Stromal cell of bone marrow (primary cell): Measurements from ENCODE around the gene SCUBE1.

Source experiments
- DNase-seq: peaks from one replicate; pipeline ENCODE4 v3.0.0-alpha.2; 2012; ENCODE audit warnings: low read depth

Gene SCUBE1

DNA sequence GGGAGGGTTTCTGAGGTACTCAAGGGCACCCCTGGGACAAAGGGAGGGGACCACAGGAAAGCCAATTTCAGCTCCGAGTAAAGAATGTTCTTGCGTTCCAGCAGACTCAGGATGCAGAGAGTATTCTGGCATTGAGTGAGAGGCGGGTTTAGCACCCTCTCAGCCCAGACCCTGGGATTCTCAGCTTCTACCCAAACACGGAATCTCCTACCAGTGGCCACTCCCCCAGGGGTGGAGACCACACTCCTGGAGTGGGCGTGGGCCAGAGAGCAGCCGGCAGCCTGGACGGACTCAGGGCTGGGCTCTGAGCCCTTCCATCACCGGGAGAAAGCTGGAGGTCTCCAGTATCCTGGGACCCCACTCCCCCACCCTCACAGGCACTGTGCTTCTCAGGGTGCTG is 130.1 kb downstream of the SCUBE1 start:
- no peak for DNase-seq

DNA sequence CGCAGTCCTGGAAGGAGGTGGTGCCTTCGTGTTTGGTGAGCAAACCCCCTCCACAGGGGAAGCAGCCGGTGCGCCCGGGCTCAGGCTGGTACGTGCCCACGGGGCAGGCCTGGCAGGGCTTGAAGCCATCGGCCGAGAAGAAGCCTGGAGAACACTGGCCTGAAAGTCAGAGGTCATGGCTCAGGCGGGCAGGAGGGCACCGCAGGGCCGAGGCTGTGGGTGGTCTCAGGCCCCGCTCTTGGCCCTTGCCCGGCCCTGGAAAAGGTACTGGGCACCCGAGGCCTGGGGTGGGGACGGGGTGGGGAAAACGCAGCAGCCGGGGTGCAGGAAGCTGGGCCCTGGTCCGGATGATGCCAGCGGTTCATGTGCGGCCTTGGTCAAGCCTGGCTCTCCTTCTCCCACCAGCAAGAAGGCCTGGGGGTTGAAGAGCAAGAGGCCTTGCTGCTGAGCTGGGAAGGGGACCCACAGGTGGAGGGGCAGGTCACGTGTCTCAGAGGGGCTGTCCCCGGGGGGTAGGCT is 130.7 kb downstream of the SCUBE1 start:
- DNase-seq = no peak

DNA sequence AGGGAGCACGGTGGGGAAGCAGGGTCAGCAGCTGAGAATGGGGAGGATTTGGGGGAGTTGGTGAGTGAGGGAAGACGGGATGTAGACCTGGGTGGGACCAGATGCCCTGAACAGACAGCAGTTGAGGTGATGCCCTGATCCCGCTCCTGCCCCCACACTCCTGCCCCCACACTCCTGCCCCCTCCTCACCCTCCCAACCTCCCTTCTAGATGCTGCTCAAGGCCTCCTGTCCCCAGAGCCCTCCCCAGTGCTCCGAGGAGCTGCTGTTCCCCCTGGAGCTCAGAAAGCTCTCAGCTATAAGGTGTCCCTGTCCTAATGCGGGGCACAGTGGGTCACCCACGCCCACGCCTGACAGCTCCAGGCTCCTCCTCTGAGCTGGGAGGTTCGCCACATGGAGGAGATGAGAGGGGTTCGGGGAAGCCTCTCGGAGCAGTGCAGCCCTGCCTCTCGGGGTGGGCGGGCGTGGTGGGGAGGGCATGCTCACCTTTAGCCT is 131.2 kb downstream of the SCUBE1 start:
- no peak for DNase-seq

DNA sequence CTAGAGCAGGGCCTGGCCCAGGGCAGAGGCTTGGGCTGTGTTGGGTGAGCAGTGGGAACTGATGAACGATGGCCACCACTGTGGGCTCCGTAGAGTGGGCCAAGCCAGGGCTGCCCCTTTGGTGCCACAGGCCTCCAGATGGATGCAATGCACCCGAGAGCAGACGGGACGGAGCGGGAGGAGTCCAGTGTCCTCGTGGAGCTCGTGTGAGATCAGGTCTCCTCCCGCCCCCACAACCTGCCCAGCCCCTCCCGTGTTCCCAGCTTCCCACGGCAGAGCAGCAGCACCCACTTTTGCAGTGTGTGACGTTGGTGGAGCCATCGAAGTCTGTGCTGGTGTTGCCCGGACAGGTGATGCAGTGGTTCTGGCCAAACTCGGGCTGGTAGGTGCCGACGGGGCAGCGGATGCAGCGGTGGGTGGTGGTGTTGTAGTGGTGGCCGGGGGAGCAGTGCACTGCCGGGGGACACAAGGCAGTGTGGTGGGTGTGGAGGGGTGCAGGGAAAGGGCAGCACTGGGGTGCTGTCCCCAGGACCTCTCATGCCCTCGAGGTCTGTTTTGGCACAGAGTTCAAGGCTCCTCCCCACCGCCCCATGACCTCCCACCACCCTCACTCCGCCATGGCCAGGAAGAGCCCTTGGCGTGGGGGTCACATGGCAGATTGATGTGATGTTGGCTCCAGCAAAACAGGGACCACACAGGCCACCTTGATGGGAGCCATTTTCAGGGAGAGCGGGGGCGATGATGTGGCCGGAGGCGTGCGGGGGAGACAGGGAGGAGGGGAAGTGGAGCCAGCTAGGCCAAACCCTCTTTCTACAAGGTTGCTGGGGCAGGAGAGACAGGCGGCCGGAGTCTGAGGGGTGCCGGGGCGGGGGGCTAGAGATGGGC is 132.3 kb downstream of the SCUBE1 start:
- DNase-seq = no peak

DNA sequence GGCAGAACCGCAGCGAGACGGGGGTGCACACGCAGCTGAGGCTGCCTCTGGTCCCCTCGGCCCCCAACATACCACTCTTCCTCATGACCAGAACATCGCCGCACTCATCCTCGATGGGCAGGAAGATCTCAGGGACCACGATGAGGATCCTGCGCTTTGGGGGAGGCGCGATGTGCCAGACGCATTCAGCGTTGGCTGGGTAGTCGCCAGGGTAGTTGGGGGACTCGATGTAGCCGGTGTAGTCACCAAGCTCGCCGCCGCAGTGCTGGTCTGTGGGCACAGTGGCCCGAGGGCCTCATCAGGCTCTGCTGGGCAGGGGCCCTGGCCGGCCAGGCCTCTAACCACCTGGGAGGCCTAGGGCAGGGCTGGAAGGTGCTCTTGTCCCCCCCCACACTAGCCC is 133.2 kb downstream of the SCUBE1 start:
- DNase-seq = no peak

DNA sequence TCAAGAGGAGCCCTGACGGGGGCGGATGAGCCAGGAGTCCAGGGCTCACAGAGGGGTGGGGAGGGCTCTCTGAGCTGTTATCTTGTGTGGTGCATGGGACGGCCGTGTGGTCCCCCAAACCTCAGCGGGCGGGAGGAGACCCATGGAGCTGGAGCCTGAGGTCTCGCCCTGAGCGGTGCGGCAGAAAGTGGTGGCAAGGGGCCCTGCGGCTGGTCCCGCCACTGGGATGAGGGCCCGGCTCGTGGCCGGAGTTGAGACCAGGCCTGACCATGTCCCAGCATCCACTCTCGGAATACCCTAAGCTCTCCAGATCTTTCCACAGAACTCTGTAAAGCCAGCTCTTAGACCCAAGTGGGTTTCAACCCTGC is 133.7 kb downstream of the SCUBE1 start:
- no peak for DNase-seq

DNA sequence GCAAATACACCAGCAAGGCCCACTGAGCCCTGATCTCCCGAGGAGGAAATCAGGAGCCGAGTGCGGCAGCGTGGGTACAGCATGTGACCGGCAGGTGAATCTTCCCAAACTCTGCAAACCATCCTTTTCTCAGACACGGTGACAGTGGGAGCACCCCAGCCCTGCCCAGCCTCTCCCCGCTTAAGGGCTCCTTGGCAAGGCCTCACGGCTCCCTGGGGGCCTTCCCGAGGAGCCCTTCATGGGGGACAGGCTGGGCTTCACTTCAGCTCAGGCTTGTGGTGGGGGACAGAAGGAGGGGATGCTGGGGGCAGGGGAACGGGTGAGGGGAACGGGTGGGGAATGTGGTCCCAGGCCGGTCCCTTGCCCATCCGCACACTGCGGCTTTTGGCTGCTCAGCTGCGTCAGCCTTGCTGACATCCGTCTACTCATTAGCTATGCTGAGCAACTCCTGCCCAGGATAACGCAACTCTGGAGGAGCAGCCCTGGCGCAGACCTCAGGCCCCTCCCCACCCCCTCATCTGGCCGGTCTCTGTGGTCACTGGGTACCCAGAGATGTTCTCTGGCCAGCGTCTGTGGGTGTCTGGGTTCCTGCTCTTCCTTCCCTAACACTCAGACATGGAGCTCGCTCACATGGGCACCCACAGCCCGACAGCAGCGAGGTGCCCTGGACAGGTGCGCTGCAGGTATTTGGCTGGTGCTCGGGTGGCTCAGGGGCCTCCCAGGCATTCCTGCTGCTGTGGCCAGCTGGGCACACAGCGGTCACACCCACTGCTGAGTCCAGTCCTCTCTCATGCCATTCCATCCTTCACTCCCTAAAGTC is 134.3 kb downstream of the SCUBE1 start:
- no peak for DNase-seq

DNA sequence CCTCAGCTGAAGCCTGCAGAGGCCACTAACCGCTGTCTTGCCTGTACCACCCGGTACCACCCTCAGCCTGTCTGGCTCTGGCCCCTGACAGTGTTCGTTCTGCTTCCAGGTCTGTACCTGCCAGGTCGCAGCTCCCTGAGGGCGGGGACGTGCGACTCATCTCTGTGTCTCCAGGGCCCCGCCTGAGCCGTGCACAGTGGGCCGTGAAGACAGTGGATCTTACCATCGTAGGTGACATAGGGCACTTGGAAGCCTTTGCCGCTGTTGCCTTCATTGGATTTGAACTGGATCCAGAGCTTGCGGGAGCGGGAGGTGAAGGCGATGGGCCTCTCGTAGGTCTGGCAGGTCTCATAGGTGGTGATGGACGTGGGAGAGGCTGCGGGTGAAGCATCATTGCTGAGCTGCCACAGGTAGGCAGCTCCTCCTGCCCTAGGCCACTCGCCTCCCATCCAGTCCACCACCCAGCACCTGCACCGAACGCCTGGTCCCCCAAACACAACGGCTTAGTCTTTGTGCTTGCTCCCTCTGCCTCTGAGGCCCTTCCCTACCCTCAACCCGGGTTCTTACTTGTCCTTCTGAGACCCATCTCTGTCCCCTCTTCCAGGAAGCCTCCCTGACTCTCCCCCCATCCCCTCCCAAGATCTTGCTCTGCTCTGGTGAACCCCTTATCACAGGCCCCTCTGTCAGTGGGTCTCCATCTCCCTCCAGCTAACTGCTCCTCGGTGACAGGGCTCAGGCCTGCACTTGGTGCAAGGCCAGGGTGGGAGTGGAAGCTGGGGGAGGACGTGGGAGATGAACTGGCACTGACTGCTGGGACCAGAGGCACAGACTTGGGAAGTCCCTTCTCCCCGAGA is 135.1 kb downstream of the SCUBE1 start:
- no peak for DNase-seq

DNA sequence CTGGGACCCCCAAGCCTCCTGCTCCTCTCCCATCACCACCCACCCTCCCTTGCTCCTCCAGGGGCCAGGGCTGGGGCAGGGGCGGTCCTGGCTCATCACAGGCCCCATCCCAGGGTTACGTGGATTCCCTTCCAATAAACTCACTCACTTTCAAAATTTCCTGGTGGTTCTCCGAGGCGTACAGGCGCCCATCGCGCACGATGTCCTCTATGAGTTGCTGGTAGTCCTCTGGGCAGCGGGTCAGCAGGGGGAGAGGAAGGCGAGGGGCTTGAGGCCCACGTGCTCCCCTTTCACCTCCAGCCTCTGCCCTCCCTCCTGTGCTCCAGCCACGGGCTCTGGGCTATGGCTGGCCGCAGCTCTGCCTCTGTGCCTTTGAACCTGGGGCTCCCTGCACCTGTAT is 135.8 kb downstream of the SCUBE1 start:
- no peak for DNase-seq

DNA sequence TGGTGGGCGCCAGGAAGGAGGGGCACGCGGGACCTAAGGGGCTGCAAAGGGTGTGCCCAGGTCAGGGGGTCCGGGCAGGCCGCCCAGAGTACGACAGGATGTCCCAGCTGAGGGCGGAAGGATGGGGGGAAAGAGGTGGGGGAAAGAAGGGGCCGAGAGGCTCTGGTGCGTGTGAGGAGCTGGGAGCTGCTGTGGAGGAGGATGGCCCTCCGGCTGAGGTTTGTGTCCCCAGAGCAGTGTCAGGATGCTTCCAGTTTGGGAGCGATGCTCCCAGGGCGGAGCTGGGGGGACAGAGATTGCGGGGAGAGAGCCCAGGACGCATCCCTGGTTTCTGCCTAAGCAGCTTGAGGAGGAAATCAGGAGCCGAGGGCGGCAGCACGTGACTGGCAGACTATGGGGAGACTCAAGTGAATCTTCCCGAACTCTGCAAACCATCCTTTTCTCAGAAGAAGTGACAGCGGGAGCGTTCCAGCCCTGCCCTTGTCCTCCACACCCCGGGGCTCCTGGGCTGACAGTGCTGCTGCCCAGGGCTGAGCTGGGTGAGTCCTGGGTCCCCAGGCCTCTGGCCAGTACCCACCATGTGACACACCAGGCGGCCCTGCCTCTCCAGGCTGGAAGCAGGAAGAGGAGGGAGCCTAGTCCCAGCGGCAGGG is 136.5 kb downstream of the SCUBE1 start:
- no peak for DNase-seq

DNA sequence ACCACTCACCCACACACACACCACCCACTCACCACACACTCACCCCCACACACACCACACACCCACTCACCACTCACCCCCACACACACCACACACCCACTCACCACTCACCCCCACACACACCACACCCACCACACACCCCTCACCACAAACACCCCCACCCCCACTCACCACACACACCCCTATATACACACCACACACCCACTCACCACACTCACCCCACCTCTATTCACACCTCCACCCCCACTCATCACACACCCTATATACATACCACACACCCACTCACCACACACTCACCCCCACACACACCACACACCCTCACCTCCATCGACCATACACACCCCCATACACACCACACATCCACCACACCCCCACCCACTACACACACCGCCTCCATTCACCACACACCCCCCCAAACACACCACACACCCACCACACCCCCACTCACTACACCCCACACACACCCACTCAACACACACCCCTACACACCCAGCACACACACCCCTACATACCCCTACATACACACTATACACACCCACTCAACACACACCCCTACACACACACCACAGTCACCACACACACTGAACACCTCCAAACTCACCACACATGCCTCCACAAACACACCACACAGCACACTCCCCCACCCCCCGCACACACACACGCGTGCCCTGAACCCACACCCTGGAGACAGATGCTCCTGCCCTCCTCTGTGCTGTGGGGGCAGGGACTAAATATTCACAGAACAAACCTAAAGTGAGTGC is 137.2 kb downstream of the SCUBE1 start:
- DNase-seq = no peak

DNA sequence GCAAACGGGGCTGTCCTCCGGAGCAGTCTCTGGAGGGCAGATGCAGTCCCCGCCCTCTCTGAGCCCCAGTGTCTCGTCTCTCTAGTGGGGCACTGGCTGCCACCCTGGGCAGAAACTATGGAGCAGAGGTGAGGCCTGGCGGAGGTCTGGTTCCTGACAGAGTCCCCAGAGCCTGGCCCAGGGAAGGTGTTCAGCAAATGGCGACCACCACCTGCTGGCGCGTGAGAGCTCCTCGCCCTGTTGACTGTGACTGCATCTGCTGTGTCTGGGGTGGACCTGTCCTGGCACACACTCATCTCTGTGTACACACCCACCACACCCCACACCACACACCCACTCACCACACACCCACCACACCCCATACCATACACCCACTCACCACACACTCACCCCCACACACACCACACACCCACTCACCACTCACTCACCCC is 137.9 kb downstream of the SCUBE1 start:
- DNase-seq = no peak

DNA sequence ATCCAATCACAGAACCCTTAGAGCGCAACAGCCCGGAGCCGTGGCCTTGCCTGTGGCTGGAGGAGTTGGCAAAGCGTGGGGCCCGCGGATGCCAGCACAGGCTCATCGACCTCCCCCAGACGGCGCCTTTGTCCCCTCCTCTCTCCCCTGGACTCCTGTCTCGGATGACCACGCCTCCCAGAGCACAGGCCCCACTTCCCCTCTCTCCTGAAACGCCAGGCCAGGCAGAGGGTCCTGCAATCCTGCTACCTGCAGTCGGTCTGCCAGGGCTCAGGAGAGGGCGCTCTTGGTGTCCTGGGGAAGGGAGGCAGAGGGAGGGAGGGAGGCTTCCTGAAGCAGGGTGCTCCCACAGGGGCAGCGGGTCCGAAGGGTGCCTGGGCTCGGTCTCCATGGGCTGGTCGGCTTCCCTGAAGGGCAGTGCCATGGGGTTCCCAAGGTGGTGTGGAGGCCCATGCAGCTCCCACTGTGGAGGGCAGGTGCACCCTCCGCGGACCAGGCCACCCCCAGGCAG is 139.6 kb downstream of the SCUBE1 start:
- no peak for DNase-seq

DNA sequence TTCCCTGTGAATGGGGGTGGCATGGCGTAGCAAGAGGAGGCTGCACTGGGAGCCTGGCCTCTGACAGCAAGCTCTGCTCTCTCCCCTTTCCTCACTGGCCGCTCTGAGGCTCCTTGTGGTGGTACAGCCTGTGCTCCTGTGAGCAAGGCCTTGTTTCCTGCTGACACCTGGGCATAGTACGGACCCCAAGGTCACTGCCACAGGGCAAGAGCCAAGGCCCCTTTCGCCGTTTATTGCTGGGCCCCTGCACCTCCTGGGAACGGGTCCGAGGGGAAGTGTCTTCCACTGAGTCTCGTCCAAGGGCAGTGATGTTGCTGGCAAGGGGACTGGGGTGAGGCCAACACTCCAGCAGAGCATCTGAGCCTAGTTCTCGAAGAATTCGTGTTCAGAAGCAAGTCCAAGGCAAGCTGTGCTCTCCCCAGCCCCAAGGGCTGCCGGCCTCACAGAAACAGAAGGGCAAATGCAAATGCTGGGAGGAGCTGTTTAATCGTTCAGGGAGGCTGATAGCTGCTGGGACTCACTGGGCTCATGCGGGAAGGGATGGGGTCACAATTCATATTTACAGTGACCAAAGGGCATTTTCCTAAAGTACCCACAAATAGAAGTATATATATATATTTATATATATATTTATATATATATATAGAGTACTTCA is 140.3 kb downstream of the SCUBE1 start:
- no peak for DNase-seq

DNA sequence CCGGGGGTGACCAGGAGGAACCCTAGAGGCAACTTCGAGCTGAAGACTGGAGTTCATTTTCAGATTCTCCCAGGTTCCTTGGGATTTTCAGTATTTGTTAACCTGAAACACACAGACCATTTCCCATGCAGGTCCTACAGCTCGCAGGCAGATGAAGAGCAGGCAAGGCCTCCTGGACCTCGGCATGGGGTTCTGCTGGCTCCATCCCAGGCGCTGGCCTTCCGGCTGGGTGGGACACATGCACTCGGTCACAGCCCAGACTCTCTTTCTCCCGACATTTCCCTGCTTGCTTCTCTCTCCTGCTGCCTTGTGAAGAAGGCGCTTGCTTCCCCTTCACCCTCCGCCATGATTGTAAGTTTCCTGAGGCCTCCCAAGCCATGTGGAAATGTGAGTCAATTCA is 140.8 kb downstream of the SCUBE1 start:
- no peak for DNase-seq

DNA sequence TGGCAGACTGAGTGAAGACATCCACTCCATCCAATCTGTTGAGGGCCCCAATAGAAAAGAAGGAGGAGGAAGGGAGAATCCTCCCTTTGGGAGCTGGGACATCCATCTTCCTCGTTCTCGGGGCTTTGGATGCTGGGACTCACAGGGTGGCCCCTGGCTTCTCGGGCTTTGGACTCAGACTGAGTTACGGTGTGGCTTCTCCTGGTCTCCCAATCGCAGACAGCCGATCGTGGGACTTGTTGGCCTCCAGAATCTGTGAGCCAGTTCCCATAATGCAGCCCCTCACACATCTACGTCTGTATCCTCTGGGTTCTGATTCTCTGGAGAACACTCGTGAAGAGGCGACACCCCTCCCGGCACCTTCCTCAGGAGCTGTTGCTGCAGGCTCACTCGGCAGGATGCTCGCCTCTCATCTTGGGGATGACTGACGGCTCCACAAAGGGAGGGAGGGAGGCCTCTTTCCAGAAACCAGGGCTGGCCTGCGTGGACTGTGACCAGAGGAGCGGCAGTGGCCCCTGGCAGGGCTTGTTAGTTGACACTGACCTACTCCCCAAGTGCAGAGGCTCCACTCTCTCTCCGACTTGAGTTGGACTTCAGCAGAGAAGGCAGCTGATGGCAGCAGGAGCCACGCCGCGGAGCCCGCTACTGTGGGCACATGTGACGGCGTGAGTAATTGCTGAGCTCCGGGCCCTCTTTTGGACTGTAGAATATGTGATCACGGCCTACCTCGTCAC is 141.5 kb downstream of the SCUBE1 start:
- DNase-seq = no peak

DNA sequence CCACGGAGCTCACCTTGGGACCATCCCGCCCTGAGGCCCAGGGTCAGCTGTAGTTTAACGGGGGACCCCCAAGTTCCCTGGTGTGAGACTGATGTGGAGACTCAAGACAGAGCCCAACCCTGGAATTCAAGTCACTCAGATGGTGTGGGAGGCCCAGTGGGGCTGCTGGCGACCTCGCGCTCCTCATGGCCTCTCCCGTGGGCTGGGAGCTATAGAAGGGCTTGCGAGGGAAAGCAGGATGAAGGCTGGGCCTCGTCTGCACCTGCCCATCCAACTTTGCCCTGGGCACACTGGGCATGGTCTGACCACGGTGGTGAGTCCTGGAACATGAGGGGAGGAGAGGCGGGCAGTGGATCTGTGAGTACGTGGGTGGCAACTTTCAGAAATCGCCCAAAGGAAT is 142.6 kb downstream of the SCUBE1 start:
- no peak for DNase-seq

DNA sequence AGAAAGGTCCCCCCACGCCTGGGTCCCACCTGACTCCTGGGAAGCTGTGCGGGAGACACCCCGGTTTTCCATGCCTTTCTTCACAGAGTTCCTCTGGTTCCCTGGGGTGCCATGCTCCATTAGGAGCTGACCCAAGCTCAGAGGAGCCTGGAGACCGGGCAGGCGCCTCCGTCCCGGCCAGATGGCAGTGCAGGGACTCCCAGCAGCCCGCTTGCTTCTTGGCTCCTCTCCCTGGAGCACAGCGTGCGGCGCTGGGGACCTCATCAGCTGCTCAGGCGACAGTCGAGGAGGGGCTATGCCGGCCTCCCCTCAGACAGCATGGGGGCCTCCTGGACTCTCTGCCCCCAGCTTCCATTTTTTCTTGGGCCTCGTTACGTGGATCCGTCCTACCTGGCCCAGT is 143.1 kb downstream of the SCUBE1 start:
- DNase-seq = no peak

DNA sequence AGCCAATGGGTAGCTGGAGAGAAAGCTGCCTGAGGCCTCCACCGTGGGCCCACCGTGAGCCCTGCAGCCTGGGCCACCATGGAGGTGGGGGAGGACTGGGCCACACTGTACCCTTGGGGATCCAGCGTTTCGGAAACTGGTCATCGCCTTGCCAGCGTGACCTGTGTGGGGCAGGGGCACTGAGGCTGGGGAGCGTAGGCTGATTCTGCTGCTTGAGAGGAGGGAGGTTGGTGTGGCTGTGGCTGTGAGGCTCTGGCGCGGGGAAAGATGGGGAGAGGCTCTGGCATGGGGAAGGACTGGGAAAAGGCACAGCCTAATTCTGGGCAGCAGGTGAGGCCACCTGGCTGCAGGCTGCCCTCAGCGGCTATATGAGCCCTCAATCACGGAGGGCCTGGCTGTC is 143.6 kb downstream of the SCUBE1 start:
- no peak for DNase-seq
